Stimulated activated CD8-positive, alpha-beta memory T cell treated with anti-CD3 and anti-CD28 coated beads, Interleukin-12 subunit alpha, Interleukin-12 subunit beta, amount 100 ng/mL, for 24 hours (primary cell): ENCODE measurements around the gene RMND5B.
"Not testable (repeated sequence)": the region's sequence is repeated elsewhere in the genome, so short reads cannot be mapped to it uniquely, and the experiment has no call there.

Experiments
- DNase-seq: peaks from one replicate; pipeline ENCODE4 v3.0.0-alpha.2; 2020; ENCODE audit errors: extremely low read depth

Gene RMND5B

DNA sequence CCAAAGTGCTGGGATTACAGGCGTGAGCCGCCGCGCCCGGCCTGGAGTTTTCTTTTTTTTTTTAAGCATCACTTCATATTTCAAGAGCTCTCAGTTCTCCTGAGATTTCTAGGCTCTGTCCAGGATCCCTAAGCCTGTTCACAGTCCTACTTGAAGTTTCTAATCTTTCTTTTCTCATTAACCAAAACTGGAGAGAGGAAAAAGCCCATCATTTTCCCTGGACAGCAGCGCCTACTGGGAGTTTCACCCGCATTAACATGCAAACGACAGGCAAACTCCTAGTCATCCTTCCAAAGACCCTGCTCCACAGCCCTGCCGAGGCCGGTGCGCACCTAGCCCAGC, 609 bp upstream of the RMND5B start:
- not testable (repeated sequence) for DNase-seq

- DNase-seq = no peak
These were observed 707 bp downstream of the RMND5B start for GRCh38 chr5:178131446-178131996.

- no peak for DNase-seq
These were observed 6.2 kb downstream of the RMND5B start for GRCh38 chr5:178136990-178137389.

DNA sequence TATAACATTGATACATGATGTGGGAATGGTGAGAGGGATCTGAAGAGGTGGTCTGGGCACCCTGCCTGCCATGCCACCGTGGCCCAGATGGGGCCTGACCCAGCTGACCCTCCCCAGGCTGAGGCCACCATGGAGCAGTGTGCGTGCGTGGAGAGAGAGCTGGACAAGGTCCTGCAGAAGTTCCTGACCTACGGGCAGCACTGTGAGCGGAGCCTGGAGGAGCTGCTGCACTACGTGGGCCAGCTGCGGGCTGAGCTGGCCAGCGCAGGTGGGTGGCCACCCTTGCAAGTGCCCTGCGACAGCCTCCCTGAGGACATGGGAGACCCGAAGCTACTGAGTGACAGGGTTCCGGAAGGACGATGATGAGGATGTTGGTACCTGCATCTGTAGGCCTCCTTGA, 7.2 kb downstream of the RMND5B start:
- DNase-seq = no peak

DNA sequence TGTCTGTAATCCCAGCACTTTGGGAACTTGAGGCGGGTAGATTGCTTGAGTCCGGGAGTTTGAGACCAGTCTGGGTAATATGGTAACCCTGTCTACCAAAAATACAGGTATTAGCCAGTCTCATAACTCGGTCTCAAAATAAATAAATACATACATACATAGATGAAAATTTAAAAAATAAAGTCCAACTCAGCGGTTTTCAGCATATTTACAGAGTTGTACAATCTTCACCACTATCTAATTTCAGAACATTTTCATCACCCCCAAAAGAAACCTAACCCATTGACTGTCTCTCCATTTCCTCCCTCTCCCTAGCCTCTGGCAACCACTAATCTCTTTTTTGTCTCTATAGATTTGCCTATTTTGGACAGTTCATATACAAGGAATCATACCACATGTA, 10.7 kb downstream of the RMND5B start:
- no peak for DNase-seq

DNA sequence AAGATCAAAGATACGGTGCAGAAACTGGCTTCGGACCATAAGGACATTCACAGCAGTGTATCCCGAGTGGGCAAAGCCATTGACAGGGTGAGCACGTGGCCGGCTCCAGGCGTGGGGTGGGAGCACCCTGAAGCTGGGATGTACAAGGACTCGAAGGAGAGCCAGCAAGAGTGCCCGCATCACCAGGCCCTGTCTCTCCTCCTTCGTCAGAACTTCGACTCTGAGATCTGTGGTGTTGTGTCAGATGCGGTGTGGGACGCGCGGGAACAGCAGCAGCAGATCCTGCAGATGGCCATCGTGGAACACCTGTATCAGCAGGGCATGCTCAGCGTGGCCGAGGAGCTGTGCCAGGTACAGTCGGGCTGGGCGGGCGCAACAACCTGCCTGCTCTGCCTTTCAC, 11.8 kb downstream of the RMND5B start:
- no peak for DNase-seq

DNA sequence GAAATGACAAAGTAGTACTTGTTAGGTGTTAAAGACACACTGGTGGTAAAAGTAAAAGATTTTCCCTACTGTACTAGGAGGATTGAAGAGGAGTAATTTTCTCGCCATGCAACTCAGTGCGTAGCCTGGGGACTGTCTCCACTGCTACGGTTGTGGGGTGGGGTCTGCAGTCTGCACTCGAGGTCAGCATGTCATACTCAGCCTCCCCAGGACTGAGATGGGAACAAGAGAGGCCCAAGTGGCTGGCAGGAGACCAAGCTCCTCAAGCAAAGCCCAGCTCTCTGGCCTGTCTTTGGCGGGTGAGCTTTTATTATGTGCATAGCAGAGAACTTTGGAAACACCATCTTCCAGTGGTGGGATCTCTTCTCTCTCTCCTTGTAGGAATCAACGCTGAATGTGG, 12.4 kb downstream of the RMND5B start:
- DNase-seq = no peak

- DNase-seq = no peak
These were observed 13.1 kb downstream of the RMND5B start for GRCh38 chr5:178143901-178144300.

- peak; percentile 37 for DNase-seq
These were observed 15.4 kb downstream of the RMND5B start for GRCh38 chr5:178145965-178146820.

- no peak for DNase-seq
These were observed 16.6 kb downstream of the RMND5B start for GRCh38 chr5:178147406-178147805.

GRCh38 chr5:178149199-178149932, 18.6 kb downstream of the RMND5B start:
- no peak for DNase-seq

DNA sequence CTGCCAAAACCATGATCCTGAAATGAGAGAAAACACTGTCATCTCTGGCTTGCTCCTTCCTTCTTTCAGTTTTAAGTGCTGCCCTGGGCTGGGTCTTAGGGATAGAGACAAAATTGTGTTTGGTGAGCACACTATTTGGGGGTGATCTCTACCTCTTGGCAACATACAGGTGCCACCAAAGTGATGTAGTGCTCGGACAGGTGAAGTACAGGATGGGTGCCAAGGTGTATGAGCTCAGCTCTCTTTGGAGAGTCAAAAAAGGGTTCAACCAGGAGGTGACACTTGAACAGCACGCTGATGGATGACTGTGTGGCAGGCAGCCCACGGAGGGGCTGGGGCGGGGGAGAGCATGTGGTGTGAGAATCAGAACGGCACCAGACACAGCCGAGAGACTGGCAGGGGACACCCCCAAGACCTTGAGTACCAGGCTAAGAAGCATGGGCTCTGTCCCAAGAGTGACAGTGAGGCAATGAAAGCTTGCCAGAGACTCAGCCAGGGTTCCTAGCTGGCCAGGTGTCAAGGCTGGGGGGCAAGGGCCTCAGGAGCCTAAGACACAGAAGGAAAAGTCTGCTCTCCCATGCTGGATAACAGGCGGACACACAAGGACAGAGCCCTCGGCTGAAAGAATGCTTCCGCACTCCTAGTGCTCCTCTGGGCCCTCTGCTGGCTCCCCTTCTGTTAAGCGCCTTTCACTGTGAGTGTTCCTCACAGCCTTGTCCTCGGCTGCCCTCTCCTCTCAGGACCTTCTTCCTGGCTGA, 20.3 kb downstream of the RMND5B start:
- DNase-seq = no peak

DNA sequence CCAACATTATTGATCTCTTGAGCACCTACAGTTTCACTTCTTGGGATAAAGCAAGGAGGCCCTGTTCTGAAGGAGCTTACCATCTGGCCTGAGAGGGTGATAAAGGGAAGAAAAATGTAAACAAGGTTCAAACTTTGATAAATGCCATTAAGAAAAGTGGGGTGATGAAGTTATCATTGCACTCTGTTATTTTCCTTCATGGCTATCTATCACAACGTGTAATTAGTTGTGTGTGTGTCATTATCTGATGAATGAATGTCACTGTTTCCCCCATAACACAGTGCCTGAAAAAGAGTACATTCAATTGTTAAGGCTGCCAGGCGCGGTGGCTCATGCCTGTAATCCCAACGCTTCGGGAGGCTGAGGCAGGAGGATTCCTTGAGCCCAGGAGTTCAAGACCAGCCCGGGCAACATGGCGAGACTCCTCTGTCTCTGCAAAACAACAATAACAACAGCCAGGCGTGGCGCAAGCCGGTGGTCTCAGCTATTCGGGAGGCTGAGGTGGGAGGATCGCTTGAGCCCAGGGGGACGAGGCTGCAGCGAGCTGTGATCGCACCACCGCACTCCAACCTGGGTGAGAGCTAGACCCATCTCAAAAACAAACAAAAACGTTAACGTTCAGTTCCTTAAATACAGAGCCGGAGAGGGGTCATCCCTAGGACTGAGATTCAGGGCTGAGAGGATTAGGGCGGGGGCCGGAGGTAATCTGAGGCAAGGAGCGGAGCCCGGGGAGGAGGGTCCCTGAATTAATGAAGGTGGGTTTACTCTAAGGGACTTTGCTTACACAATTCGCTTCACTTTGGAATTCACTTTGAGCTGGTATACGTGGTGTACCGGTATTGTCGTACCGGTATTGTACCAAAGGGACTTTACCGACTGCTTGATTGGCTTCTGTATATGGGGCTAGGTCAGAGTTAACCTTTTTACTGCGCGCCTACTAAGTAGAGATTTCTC, 22.0 kb downstream of the RMND5B start:
- no peak for DNase-seq

- peak; percentile 91 for DNase-seq
These were observed 22.9 kb downstream of the RMND5B start, which contains the start of gene NHP2 for GRCh38 chr5:178153530-178154340. TSS of gene NHP2 (minus strand) at chr5:178153885. CDS start at chr5:178153817, 68 bp downstream.

- DNase-seq = no peak
These were observed 24.3 kb downstream of the RMND5B start for GRCh38 chr5:178155065-178155464.

DNA sequence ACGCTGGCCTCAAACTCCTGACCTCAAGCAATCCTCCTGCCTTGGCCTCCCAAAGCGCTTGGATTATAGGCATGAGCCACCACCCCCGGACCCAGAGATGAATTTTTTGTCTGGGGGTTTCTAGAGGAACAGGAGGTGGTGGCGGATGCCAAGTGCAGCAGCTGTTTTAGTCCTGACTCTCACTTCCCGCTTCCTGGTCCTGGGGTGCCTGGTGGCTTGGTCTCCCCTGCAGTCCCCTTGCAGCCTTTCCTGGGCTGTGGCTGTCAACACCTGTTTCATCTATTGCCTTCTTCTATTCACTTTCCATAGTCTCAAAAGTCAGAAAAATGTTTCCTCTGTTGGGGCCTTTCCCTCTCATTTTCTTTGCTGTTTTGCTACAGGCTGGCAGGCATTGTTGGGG, 29.4 kb downstream of the RMND5B start:
- no peak for DNase-seq

- no peak for DNase-seq
These were observed 31.7 kb downstream of the RMND5B start for GRCh38 chr5:178162481-178162880.

GRCh38 chr5:178163772-178164735, 33.2 kb downstream of the RMND5B start:
- DNase-seq = peak; percentile 71

- no peak for DNase-seq
These were observed 34.8 kb downstream of the RMND5B start for GRCh38 chr5:178165581-178165980.
